WTC11 (cell line): ENCODE data around the gene PRM3. TPM values are rescaled to one million over a fixed set of nuclear protein-coding genes. Genes with fewer than 3 reads are reported as not detected.
A peak's percentile ranks its signal among the peaks of the same experiment; 100 is the strongest.

Source experiments
- ATAC-seq: fragments of 200-7000 bp; cut with Tn5 transposase; 2 replicates; pipeline ENCODE4 v1.10.0; 2021; ENCODE audit warnings: mild to moderate bottlenecking, moderate library complexity
- CTCF ChIA-PET: fragments of 300-600 bp; sonication (Branson Sonifier 250); formaldehyde crosslinking; loops from one replicate; lab custom pipeline; 2021; ENCODE audit warnings: antibody characterized with exemption; lab: Charles Lee
- POLR2A ChIA-PET: fragments of 350-600 bp; sonication (Branson Sonifier 250); formaldehyde crosslinking; loops from one replicate; lab custom pipeline; 2021; ENCODE audit warnings: antibody characterized with exemption; lab: Charles Lee
- DNase-seq: peaks from one replicate; pipeline ENCODE4 v3.0.0; 2021; ENCODE audit warnings: low spot score
- H3K27ac Mint-ChIP-seq: 2 replicates; pipeline ENCODE4 v1.8.0; 2021; ENCODE audit warnings: mixed read lengths
- H3K27me3 Mint-ChIP-seq: 2 replicates; pipeline ENCODE4 v1.8.0; 2021; ENCODE audit warnings: low read depth, mild to moderate bottlenecking, moderate library complexity, mixed read lengths
- H3K36me3 Mint-ChIP-seq: 2 replicates; pipeline ENCODE4 v1.8.0; 2021; ENCODE audit warnings: mixed read lengths
- H3K4me1 Mint-ChIP-seq: 2 replicates; pipeline ENCODE4 v1.8.0; 2022; ENCODE audit warnings: mixed read lengths
- H3K4me3 Mint-ChIP-seq: 2 replicates; pipeline ENCODE4 v1.8.0; 2021; ENCODE audit warnings: mild to moderate bottlenecking, moderate library complexity, mixed read lengths
- H3K9me3 Mint-ChIP-seq: 2 replicates; pipeline ENCODE4 v1.8.0; 2021; ENCODE audit warnings: mixed read lengths
- CREM ChIP-seq: sonication (generic); formaldehyde crosslinking; IDR thresholded peaks from 2 replicates; pipeline ENCODE4 v1.8.1; 2022; ENCODE audit warnings: mild to moderate bottlenecking, missing genetic modification reagents, moderate library complexity
- FOXK1 ChIP-seq: sonication (generic); formaldehyde crosslinking; IDR thresholded peaks from 2 replicates; pipeline ENCODE4 v1.8.0; 2022; ENCODE audit warnings: mild to moderate bottlenecking, moderate library complexity, missing genetic modification reagents
- GTF2I ChIP-seq: fragments of 250-450 bp; sonication (Bioruptor Pico); conservative IDR thresholded peaks from 2 replicates; pipeline ENCODE4 v1.4.0; 2021; ENCODE audit warnings: mild to moderate bottlenecking
- KAT7 ChIP-seq: sonication (generic); formaldehyde crosslinking; IDR thresholded peaks from 2 replicates; pipeline ENCODE4 v1.8.1; 2023; ENCODE audit warnings: missing genetic modification reagents, mild to moderate bottlenecking, borderline replicate concordance
- SMAD3 ChIP-seq: sonication (generic); formaldehyde crosslinking; IDR thresholded peaks from 2 replicates; pipeline ENCODE4 v1.8.0; 2022; ENCODE audit warnings: missing genetic modification reagents, mild to moderate bottlenecking, borderline replicate concordance
- ZNF121 ChIP-seq: sonication (generic); formaldehyde crosslinking; IDR thresholded peaks from 2 replicates; pipeline ENCODE4 v1.8.0; 2023; ENCODE audit warnings: missing genetic modification reagents
- ZNF219 ChIP-seq: sonication (generic); formaldehyde crosslinking; IDR thresholded peaks from 2 replicates; pipeline ENCODE4 v1.8.0; 2023; ENCODE audit warnings: missing genetic modification reagents, mild to moderate bottlenecking, borderline replicate concordance
- total RNA-seq: library from RNA; stranded (reverse); gene quantifications from 3 replicates; pipeline ENCODE4 v1.2.3, GENCODE V29; 2021
- TF ChIP-seq, protein P1 (sequence below): sonication (generic); formaldehyde crosslinking; IDR thresholded peaks from 2 replicates; pipeline ENCODE4 v1.8.0; 2022; ENCODE audit warnings: mild to moderate bottlenecking, missing genetic modification reagents
- TF ChIP-seq, protein P2 (sequence below): sonication (generic); formaldehyde crosslinking; IDR thresholded peaks from 2 replicates; pipeline ENCODE4 v1.8.0; 2022; ENCODE audit warnings: missing genetic modification reagents
- TF ChIP-seq, protein P3 (sequence below): fragments of 250-450 bp; sonication (Bioruptor Pico); IDR thresholded peaks from 2 replicates; pipeline ENCODE4 v1.8.0; 2021; ENCODE audit warnings: mild to moderate bottlenecking
- TF ChIP-seq, protein P4 (sequence below): sonication (generic); formaldehyde crosslinking; IDR thresholded peaks from 2 replicates; pipeline ENCODE4 v1.8.1; 2022; ENCODE audit warnings: low read depth, mild to moderate bottlenecking, moderate library complexity, missing genetic modification reagents, borderline replicate concordance

PRM3 gene
- total RNA-seq, 1 experiment from 2014 or later = not detected

DNA sequence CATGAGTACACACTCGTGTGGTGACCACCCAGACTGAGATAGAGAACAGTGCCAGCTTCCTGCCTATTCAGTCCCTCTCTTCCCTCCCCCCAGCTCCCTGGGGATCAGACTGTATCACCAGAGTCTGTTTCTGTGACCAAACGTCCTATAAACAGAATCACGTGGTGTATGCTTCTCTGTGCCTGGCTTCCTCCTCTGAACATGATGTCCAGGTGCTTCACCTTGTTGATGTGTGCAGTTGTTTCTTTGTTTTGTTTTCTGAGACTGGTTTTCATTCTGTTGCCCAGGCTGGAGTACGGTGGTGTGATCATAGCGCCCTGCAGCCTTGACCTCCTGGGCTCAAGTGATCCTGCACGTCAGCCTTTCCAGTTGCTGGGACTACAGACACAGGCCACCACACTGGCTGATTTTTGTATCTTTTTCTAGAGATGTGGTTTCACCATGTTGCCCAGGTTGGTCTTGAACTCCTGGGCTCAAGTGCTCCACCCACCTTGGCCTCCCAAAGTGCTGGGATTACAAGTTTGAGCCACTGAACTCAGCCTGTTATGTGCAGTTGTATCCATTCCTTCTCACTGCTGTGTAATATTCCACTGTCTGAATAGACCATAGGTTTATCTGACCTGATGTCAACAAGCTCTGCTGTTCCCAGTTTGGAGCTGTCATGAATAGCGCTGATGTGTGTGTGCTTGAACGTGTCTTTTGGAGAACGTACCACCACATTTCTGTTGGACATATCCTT lies 36.6 kb upstream of the PRM3 start:
- CTCF ChIA-PET = interaction anchor here (0.9 to 2.4 kb wide), 4 partner anchors 12 to 54 kb away, joined by 3 to 13 read pairs (median 4); partner anchors contain the start of gene SOCS1
- H3K27ac Mint-ChIP-seq = peak overlapping the region; percentile 46; the same call in 1 of the 2 replicates
- no peaks in the 10 kb centered on the region for H3K27me3 Mint-ChIP-seq
- H3K36me3 Mint-ChIP-seq = no peaks in the 10 kb centered on the region
- peaks cover 4% of the 10 kb centered on the region; the same call in 1 of the 2 replicates for H3K9me3 Mint-ChIP-seq
- POLR2A ChIA-PET = no interaction called here
- H3K4me3 Mint-ChIP-seq = no peak overlapping the region
- no peak for DNase-seq
- TF ChIP-seq SMAD3 (CRISPR knock-in tag) (no peak), CREM (CRISPR knock-in tag) (no peak), GTF2I (CRISPR knock-in tag) (no peak), ZNF219 (CRISPR knock-in tag) (no peak)
- TF ChIP-seq, protein P1, sequence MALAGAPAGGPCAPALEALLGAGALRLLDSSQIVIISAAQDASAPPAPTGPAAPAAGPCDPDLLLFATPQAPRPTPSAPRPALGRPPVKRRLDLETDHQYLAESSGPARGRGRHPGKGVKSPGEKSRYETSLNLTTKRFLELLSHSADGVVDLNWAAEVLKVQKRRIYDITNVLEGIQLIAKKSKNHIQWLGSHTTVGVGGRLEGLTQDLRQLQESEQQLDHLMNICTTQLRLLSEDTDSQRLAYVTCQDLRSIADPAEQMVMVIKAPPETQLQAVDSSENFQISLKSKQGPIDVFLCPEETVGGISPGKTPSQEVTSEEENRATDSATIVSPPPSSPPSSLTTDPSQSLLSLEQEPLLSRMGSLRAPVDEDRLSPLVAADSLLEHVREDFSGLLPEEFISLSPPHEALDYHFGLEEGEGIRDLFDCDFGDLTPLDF = no peak
- TF ChIP-seq, protein P2, sequence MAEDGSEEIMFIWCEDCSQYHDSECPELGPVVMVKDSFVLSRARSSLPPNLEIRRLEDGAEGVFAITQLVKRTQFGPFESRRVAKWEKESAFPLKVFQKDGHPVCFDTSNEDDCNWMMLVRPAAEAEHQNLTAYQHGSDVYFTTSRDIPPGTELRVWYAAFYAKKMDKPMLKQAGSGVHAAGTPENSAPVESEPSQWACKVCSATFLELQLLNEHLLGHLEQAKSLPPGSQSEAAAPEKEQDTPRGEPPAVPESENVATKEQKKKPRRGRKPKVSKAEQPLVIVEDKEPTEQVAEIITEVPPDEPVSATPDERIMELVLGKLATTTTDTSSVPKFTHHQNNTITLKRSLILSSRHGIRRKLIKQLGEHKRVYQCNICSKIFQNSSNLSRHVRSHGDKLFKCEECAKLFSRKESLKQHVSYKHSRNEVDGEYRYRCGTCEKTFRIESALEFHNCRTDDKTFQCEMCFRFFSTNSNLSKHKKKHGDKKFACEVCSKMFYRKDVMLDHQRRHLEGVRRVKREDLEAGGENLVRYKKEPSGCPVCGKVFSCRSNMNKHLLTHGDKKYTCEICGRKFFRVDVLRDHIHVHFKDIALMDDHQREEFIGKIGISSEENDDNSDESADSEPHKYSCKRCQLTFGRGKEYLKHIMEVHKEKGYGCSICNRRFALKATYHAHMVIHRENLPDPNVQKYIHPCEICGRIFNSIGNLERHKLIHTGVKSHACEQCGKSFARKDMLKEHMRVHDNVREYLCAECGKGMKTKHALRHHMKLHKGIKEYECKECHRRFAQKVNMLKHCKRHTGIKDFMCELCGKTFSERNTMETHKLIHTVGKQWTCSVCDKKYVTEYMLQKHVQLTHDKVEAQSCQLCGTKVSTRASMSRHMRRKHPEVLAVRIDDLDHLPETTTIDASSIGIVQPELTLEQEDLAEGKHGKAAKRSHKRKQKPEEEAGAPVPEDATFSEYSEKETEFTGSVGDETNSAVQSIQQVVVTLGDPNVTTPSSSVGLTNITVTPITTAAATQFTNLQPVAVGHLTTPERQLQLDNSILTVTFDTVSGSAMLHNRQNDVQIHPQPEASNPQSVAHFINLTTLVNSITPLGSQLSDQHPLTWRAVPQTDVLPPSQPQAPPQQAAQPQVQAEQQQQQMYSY (CRISPR knock-in tag) = no peak
- TF ChIP-seq, protein P3, sequence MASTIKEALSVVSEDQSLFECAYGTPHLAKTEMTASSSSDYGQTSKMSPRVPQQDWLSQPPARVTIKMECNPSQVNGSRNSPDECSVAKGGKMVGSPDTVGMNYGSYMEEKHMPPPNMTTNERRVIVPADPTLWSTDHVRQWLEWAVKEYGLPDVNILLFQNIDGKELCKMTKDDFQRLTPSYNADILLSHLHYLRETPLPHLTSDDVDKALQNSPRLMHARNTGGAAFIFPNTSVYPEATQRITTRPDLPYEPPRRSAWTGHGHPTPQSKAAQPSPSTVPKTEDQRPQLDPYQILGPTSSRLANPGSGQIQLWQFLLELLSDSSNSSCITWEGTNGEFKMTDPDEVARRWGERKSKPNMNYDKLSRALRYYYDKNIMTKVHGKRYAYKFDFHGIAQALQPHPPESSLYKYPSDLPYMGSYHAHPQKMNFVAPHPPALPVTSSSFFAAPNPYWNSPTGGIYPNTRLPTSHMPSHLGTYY (CRISPR knock-in tag) = no peak
- TF ChIP-seq, protein P4, sequence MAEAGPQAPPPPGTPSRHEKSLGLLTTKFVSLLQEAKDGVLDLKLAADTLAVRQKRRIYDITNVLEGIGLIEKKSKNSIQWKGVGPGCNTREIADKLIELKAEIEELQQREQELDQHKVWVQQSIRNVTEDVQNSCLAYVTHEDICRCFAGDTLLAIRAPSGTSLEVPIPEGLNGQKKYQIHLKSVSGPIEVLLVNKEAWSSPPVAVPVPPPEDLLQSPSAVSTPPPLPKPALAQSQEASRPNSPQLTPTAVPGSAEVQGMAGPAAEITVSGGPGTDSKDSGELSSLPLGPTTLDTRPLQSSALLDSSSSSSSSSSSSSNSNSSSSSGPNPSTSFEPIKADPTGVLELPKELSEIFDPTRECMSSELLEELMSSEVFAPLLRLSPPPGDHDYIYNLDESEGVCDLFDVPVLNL = no peak
- no peak for ATAC-seq
- peaks cover 60% of the 10 kb centered on the region for H3K4me1 Mint-ChIP-seq

DNA sequence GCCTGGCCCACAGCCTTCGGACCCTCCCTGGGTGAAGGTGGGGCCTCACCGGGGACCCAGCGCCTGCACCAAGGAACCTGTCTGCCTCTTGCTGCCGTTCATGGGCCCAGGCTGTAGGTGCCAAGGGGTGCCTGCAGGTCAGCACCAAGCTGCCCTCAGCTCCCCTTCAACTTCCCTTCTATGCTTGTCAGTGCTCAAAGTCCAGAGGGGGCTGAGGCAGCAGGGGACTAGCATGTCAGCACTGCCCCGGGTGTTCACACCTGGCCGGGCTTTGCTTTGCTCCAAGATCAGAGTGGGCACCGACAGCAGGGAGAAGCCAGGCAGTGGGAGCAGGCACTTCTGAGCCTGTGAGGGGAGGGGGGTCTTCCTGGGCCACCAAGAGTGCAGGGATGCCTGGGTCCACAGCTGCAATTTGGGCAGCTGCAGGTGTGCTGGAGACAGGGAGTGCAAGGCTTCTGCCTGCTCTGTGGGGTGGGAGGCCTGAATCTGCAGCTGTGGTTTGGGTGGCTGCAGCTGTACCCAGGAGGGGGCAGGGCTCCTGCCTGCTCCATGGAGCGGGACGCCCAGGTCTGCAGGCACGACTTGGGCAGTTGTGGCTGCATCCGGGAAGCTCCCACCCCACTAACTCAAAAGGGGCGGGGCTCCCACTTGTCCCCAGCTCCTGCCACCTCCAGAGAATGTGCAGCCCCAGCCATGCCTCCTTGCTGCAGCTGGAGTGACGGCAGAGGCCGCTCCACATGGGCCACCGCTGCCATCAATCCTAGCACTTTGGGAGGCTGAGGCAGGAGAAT lies 35.3 kb upstream of the PRM3 start:
- Mint-ChIP-seq H3K36me3 (no peaks in the 10 kb centered on the region), H3K27me3 (no peaks in the 10 kb centered on the region), H3K4me1 (peaks cover 52% of the 10 kb centered on the region), H3K9me3 (peaks cover 4% of the 10 kb centered on the region; the same call in 1 of the 2 replicates), H3K27ac (no peak overlapping the region), H3K4me3 (no peak overlapping the region)
- DNase-seq = peak; percentile 41
- ChIA-PET CTCF (interaction anchor here (0.6 to 2.4 kb wide), 6 partner anchors 11 to 63 kb away, joined by 3 to 13 read pairs (median 4); partner anchors contain the start of gene SOCS1), POLR2A (interaction anchor here (0.6 to 1.7 kb wide), 5 partner anchors 10 to 52 kb away, joined by 3 to 5 read pairs (median 3); partner anchors contain the start of gene SOCS1)
- TF ChIP-seq KAT7 (CRISPR knock-in tag) (no peak), ZNF121 (CRISPR knock-in tag) (peak; percentile 13; the same call in 1 of the 2 replicates), FOXK1 (CRISPR knock-in tag) (0 out of 2 replicates have a peak, but pooled peaks have one; percentile 29)
- ATAC-seq = peak; percentile 65
